Bronchial epithelial cell (primary cell): ENCODE results near the gene EGFL7. TPM values are rescaled to one million over a fixed set of nuclear protein-coding genes. Genes with fewer than 3 reads are reported as not detected.
A peak's percentile ranks its signal among the peaks of the same experiment; 100 is the strongest.
"Not testable (repeated sequence)": the region's sequence is repeated elsewhere in the genome, so short reads cannot be mapped to it uniquely, and the experiment has no call there.

ENCODE experiments used
- DNase-seq: peaks from one replicate; pipeline ENCODE4 v3.0.0-alpha.2; 2010; ENCODE audit warnings: low read depth
- FAIRE-seq: peaks from 2 replicates; lab custom pipeline; 2011; peaks lifted over from hg19 to GRCh38; lab: Jason Lieb, UNC
- H3K27me3 ChIP-seq: 2 replicates; pipeline ENCODE4 v1.5.1; 2011; ENCODE audit warnings: low read length; ENCODE audit not compliant: control insufficient read depth, insufficient read depth
- H3K36me3 ChIP-seq: 2 replicates; pipeline ENCODE4 v1.5.1; 2011; ENCODE audit warnings: low read length; ENCODE audit not compliant: control insufficient read depth, insufficient read depth
- H3K4me3 ChIP-seq: 2 replicates; pipeline ENCODE4 v1.5.1; 2011; ENCODE audit warnings: mild to moderate bottlenecking, low read depth, low read length, control low read depth
- CTCF ChIP-seq: IDR thresholded peaks from 2 replicates; pipeline ENCODE4 v1.5.1; 2011; ENCODE audit warnings: mild to moderate bottlenecking, moderate library complexity, low read length, control low read depth, inconsistent platforms; ENCODE audit not compliant: insufficient read depth, severe bottlenecking
- total RNA-seq: library from RNA; depleted of rRNA; stranded (reverse); fragments of >200 nt; gene quantifications from 2 replicates; pipeline ENCODE4 v1.2.1, GENCODE V29; 2014

EGFL7 gene
- total RNA-seq, 1 donor from 2014 or later: 11.8 TPM

DNA sequence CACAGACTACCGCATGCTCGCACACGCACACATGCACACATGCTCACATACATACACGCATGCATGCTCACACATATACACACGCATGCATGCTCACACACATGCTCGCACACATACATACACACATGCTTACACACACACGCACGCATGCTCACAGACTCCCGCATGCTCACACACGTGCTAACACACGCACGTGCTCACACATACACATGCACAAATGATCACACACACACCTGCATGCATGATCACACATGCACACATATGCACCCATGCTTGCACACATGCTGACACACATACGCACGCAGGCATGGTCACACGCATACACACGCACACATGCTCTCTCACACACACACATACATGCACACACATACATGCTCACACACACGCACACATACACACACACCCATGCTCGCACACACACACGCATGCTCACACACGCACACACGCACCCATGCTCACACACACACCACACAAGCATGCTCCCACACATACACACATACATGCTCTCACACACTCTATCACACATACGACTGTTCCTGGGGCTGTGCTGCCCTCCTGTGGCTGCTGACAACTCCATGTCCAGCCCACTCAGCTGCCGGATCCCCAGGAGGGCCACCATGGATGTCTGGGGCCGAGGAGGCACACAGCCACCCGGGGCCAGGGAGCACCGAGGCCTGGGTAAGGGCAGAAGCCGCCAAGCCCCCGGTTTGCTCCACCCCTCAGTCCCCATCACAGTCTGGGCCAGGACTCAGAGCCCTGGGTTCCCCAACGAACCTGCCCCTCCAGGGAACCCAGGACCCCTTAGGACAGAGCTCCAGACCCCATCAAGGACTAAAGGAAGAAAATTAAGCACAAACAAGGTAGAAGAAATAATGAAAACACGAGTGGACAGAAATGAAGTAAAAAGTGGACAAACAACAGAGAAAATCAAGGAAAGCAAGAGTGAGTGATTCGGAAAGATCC lies 31.4 kb upstream of the EGFL7 start:
- Histone ChIP-seq H3K27me3 (no peaks in the 10 kb centered on the region), H3K4me3 (no peak overlapping the region), H3K36me3 (no peaks in the 10 kb centered on the region)
- peak; percentile 88 for TF ChIP-seq CTCF
- DNase-seq: peak; percentile 59
- peak; percentile 81 for FAIRE-seq

- H3K27me3 ChIP-seq, H3K4me3 ChIP-seq, FAIRE-seq, H3K36me3 ChIP-seq, DNase-seq: not testable (repeated sequence)
Measured at GRCh38 chr9:136632072-136632471, 30.6 kb upstream of the EGFL7 start.

DNA sequence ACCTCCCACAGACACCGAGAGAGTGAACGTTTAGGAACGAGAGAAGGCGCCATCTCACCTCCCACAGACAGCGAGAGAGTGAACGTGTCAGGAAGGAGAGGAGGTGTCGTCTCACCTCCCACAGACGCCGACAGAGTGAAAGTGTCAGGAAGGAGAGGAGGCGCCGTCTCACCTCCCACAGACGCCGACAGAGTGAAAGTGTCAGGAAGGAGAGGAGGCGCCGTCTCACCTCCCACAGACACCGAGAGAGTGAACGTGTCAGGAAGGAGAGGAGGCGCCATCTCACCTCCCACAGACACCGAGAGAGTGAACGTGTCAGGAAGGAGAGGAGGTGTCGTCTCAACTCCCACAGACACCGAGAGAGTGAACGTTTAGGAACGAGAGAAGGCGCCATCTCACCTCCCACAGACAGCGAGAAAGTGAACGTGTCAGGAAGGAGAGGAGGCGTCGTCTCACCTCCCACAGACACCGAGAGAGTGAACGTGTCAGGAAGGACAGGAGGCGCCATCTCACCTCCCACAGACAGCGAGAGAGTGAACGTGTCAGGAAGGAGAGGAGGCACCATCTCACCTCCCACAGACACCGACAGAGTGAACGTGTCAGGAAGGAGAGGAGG lies 30.1 kb upstream of the EGFL7 start:
- H3K27me3 ChIP-seq, DNase-seq, H3K4me3 ChIP-seq, H3K36me3 ChIP-seq: not testable (repeated sequence)
- peak; percentile 50 for FAIRE-seq

- no peak overlapping the region for H3K4me3 ChIP-seq
- no peak for TF ChIP-seq CTCF
- no peaks in the 10 kb centered on the region for H3K27me3 ChIP-seq
- no peak for FAIRE-seq
- no peak for DNase-seq
- H3K36me3 ChIP-seq: no peaks in the 10 kb centered on the region
Measured at GRCh38 chr9:136634904-136635303, 27.8 kb upstream of the EGFL7 start.

- Histone ChIP-seq H3K36me3 (no peaks in the 10 kb centered on the region), H3K4me3 (no peak overlapping the region), H3K27me3 (peaks cover 8% of the 10 kb centered on the region)
- no peak for DNase-seq
- TF ChIP-seq CTCF: no peak
- FAIRE-seq: no peak
Measured at GRCh38 chr9:136640171-136641111, 22.3 kb upstream of the EGFL7 start.

DNA sequence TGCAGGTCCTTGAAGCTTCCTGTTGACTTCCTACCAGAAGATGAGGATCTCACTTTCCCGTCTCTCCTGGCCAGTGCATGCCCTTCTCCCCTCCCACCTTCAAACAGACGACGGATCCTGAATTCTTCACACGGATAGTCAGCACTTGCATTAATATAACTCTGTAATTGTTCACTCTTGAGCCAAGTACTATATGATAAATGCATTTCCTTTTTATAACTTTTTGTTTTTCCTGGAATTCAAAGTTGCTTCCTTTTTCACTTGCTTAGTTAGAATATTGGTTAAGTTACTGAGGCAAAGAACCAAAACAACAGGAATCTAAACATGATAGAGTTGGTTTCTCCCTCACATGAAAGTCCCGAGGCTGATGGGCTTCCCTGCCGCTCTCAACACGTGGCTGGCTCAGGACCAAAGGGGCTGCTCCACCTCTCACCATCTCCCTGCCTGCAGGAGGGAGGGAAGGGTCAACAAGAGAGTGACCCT lies 20.2 kb upstream of the EGFL7 start:
- FAIRE-seq: no peak
- H3K4me3 ChIP-seq: no peak overlapping the region
- no peak for DNase-seq
- peaks cover 10% of the 10 kb centered on the region for H3K27me3 ChIP-seq
- no peaks in the 10 kb centered on the region for H3K36me3 ChIP-seq
- no peak for TF ChIP-seq CTCF
